Keratinocyte (primary cell): ENCODE data around the gene LHFPL6.

Experiments used
- CTCF ChIP-seq, 3 experiments: IDR thresholded peaks in 1 of 3; conservative IDR thresholded peaks in 1 of 3; optimal IDR thresholded peaks in 1 of 3; 2 replicates in 2 of 3; 3 replicates in 1 of 3; pipeline versions ENCODE3 to v1.5.1; 2011; ENCODE audit warnings: low read length in 3 of 3, mild to moderate bottlenecking in 3 of 3, moderate library complexity in 2 of 3, control low read depth in 1 of 3, inconsistent platforms in 1 of 3; ENCODE audit not compliant: insufficient read depth in 2 of 3; ENCODE audit errors: extremely low read depth in 1 of 3
- EZH2 ChIP-seq: IDR thresholded peaks from one replicate; pipeline ENCODE4 v1.6.1; 2012; ENCODE audit warnings: inconsistent platforms, mild to moderate bottlenecking, low read length, moderate library complexity

DNA sequence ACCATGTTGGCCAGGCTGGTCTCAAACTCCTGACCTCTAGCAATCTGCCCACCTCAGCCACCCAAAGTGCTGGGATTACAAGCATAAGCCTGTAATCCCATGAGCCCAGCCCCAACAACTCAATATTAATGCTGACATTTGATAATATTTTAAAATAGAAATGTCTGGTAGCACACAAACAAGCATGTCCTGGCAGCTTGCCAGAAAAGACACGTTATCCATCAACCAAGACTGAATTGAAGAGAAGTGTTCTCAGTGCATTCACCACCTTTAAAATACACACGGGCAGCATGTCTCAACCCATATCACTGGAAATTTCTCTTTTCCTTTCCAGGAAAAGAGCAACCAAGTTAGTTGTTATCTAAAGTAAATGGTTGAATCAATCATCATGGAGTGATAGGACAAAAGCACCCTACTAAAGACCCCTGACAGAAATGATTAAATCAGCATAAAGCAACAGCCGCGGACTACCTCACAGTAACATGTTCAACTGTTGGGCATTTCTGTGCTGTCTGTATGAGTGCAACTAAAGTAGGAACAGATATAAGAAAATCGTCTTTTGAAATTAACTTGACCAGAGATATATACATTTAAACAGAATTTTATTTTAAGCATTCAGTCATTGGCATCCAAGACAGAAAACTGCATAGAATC lies 25.0 kb downstream of the LHFPL6 start:
- TF ChIP-seq EZH2, result no peak
- TF ChIP-seq CTCF (optimal IDR thresholded peaks at IDR 0.05 in 1 of 3, IDR thresholded peaks at IDR 0.05 in 1 of 3, conservative IDR thresholded peaks at IDR 0.05 in 1 of 3; ENCODE audit: extremely low read depth in 1 of 3, insufficient read depth in 2 of 3, low read length in 3 of 3), result no peak
